Left renal cortex interstitium (tissue), 4 donors: ENCODE data around the gene ADNP2. TPM values are rescaled to one million over a fixed set of nuclear protein-coding genes. Genes with fewer than 3 reads are reported as not detected.

Experiments used
- DNase-seq, 4 donors: peaks; one replicate each; pipeline ENCODE4 v3.0.0-alpha.2; 2013; ENCODE audit warnings: low read depth in 4 of 4, low spot score in 2 of 4, missing footprints in 1 of 4
- polyA plus RNA-seq, 4 donors: library from polyadenylated mRNA; unstranded; fragments of 120-200 nt; gene quantifications; one replicate each; pipeline ENCODE4 v1.2.1, GENCODE V29; 2013; ENCODE audit not compliant: insufficient read length in 4 of 4

The ADNP2 gene
- 10 to 100 TPM; 21.4 to 24.7 (median 23.4) TPM for polyA plus RNA-seq

GRCh38 chr18:80108739-80109675, at the start of gene ADNP2:
Gene ADNP2, plus strand, starts transcription at chr18:80109262. Its CDS starts 8,281 bp downstream, at chr18:80117543.
- peak; percentile 40 to 67 (median 61) for DNase-seq

- DNase-seq = no peak
These were observed 49.1 kb upstream of the ADNP2 start for GRCh38 chr18:80059945-80060344.

- no peak for DNase-seq
These were observed 43.4 kb upstream of the ADNP2 start for GRCh38 chr18:80065705-80066104.

GRCh38 chr18:80067321-80067720, 41.7 kb upstream of the ADNP2 start:
- no peak for DNase-seq

GRCh38 chr18:80067897-80068296, 41.2 kb upstream of the ADNP2 start:
- no peak for DNase-seq

GRCh38 chr18:80068571-80069272, 40.3 kb upstream of the ADNP2 start:
- DNase-seq = no peak

- no peak for DNase-seq
These were observed 38.2 kb upstream of the ADNP2 start for GRCh38 chr18:80070825-80071224.

- no peak for DNase-seq
These were observed 34.9 kb upstream of the ADNP2 start for GRCh38 chr18:80074183-80074582.

GRCh38 chr18:80074697-80075096, 34.4 kb upstream of the ADNP2 start:
- no peak for DNase-seq

GRCh38 chr18:80075940-80076339, 33.1 kb upstream of the ADNP2 start:
- DNase-seq = no peak

GRCh38 chr18:80076379-80076778, 32.7 kb upstream of the ADNP2 start:
- DNase-seq = no peak

GRCh38 chr18:80077873-80078272, 31.2 kb upstream of the ADNP2 start:
- no peak for DNase-seq

GRCh38 chr18:80086281-80086680, 22.8 kb upstream of the ADNP2 start:
- no peak for DNase-seq

- no peak for DNase-seq
These were observed 21.0 kb upstream of the ADNP2 start for GRCh38 chr18:80088036-80088435.

GRCh38 chr18:80088823-80089222, 20.2 kb upstream of the ADNP2 start:
- DNase-seq = no peak

GRCh38 chr18:80095414-80095813, 13.6 kb upstream of the ADNP2 start:
- DNase-seq = no peak

GRCh38 chr18:80096032-80096565, 13.0 kb upstream of the ADNP2 start:
- DNase-seq = no peak

- no peak for DNase-seq
These were observed 11.9 kb upstream of the ADNP2 start for GRCh38 chr18:80097201-80097600.

GRCh38 chr18:80103231-80103630, 5.8 kb upstream of the ADNP2 start:
- no peak for DNase-seq

GRCh38 chr18:80104364-80104779, 4.7 kb upstream of the ADNP2 start:
- DNase-seq = no peak
